GM12878 (cell line): ENCODE measurements around the gene RTN4R. TPM values are rescaled to one million over a fixed set of nuclear protein-coding genes. Genes with fewer than 3 reads are reported as not detected.

Experiments used
- ATAC-seq: fragments of 200-7000 bp; cut with Tn5 transposase; 3 replicates; pipeline ENCODE4 v1.9.1; 2020; ENCODE audit warnings: mild to moderate bottlenecking, moderate library complexity
- BruUV-seq: library from RNA; stranded (reverse); fragments of 400-500 nt; replicated peaks from 2 replicates; lab custom pipeline; 2021; lab: Mats Ljungman, UMichigan
- CTCF ChIA-PET: fragments of 300-600 bp; sonication (Branson Sonifier 250); formaldehyde crosslinking; extraction: SDS; loops from one replicate; lab custom pipeline; 2021; ENCODE audit warnings: inconsistent platforms; lab: Yijun Ruan, JAX
- POLR2A ChIA-PET: fragments of 350-600 bp; formaldehyde crosslinking; extraction: SDS; loops from one replicate; lab custom pipeline; 2021; ENCODE audit warnings: inconsistent platforms; lab: Charles Lee
- RAD21 ChIA-PET: fragments of 300-600 bp; sonication (Branson Sonifier 250); formaldehyde crosslinking; loops from one replicate; lab custom pipeline; 2023; ENCODE audit warnings: antibody characterized with exemption; ENCODE audit not compliant: unreplicated experiment; lab: Charles Lee
- SMC1A ChIA-PET: fragments of 300-600 bp; sonication (Branson Sonifier 250); formaldehyde crosslinking; loops from one replicate; lab custom pipeline; 2023; ENCODE audit not compliant: unreplicated experiment, uncharacterized antibody; lab: Charles Lee
- DNase-seq: peaks from one replicate; pipeline ENCODE4 v3.0.0-alpha.2; 2011; ENCODE audit warnings: low read depth, low spot score
- FAIRE-seq: peaks from 3 replicates; lab custom pipeline; 2011; peaks lifted over from hg19 to GRCh38; lab: Jason Lieb, UNC
- H2AFZ ChIP-seq: 2 replicates; pipeline ENCODE4 v1.6.0; 2011; ENCODE audit warnings: low read depth, low read length, control low read depth; ENCODE audit not compliant: control insufficient read depth
- H3K27ac ChIP-seq: 2 replicates; pipeline ENCODE4 v1.5.1; 2011; ENCODE audit warnings: control low read depth; ENCODE audit not compliant: control insufficient read depth, insufficient read depth
- H3K27me3 ChIP-seq, 2 experiments: replicated peaks in 1 of 2; 2 replicates each; pipeline versions ENCODE4 v1.6.0 to v1.6.1; 2011; ENCODE audit warnings: low read length in 1 of 2; ENCODE audit not compliant: control insufficient read depth in 2 of 2, insufficient read depth in 2 of 2
- H3K36me3 ChIP-seq, 2 experiments: 2 replicates each; pipeline ENCODE4 v1.5.1; 2011; ENCODE audit warnings: low read length in 1 of 2; ENCODE audit not compliant: control insufficient read depth in 2 of 2, insufficient read depth in 2 of 2
- H3K4me1 ChIP-seq: 2 replicates; pipeline ENCODE4 v1.6.1; 2011; ENCODE audit warnings: mild to moderate bottlenecking, low read length, moderate library complexity, mixed read lengths; ENCODE audit not compliant: control insufficient read depth, insufficient read depth
- H3K4me2 ChIP-seq: 2 replicates; pipeline ENCODE4 v1.6.0; 2011; ENCODE audit warnings: control low read depth; ENCODE audit not compliant: control insufficient read depth, insufficient read depth
- H3K4me3 ChIP-seq: fragments of 200-600 bp; sonication (generic); 2 replicates; pipeline ENCODE4 v1.5.1; 2016
- H3K79me2 ChIP-seq: 2 replicates; pipeline ENCODE4 v1.6.0; 2011; ENCODE audit warnings: low read length; ENCODE audit not compliant: control insufficient read depth, insufficient read depth
- H3K9ac ChIP-seq: 2 replicates; pipeline ENCODE4 v1.8.0; 2011; ENCODE audit warnings: low read length, control low read depth, mixed read lengths; ENCODE audit not compliant: control insufficient read depth, insufficient read depth
- H3K9me3 ChIP-seq: replicated peaks from 3 replicates; pipeline ENCODE4 v1.5.1; 2011; ENCODE audit warnings: mild to moderate bottlenecking, low read length; ENCODE audit not compliant: control insufficient read depth, insufficient read depth
- H4K20me1 ChIP-seq: 2 replicates; pipeline ENCODE4 v1.6.0; 2011; ENCODE audit not compliant: control insufficient read depth, insufficient read depth
- CBFB ChIP-seq: IDR thresholded peaks from 2 replicates; pipeline ENCODE4 v1.6.1; 2016; ENCODE audit warnings: antibody characterized with exemption, low read depth
- CEBPZ ChIP-seq: fragments of 150-350 bp; IDR thresholded peaks from 2 replicates; pipeline ENCODE4 v1.6.1; 2016; ENCODE audit warnings: low read depth, low read length
- IRF3 ChIP-seq: fragments of 450-650 bp; IDR thresholded peaks from 2 replicates; pipeline ENCODE4 v1.6.1; 2014; ENCODE audit warnings: mild to moderate bottlenecking
- KAT2A ChIP-seq: conservative IDR thresholded peaks from 2 replicates; pipeline ENCODE4 v1.6.1; 2011; ENCODE audit warnings: low read depth, low read length; ENCODE audit not compliant: control insufficient read depth
- MAX ChIP-seq: IDR thresholded peaks from 2 replicates; pipeline ENCODE4 v1.6.1; 2012; ENCODE audit warnings: low read depth, low read length, improper control_type of control experiment
- POLR2A ChIP-seq: IDR thresholded peaks from 2 replicates; pipeline ENCODE4 v1.6.1; 2011; ENCODE audit warnings: low read depth, mild to moderate bottlenecking, low read length
- POLR2AphosphoS5 ChIP-seq: IDR thresholded peaks from 2 replicates; pipeline ENCODE4 v1.6.1; 2011; ENCODE audit warnings: mild to moderate bottlenecking, low read length, inconsistent platforms
- SKIL ChIP-seq: fragments of 450-650 bp; IDR thresholded peaks from 2 replicates; pipeline ENCODE4 v1.6.1; 2017; ENCODE audit warnings: mild to moderate bottlenecking, low read depth, inconsistent platforms; ENCODE audit not compliant: poor library complexity, severe bottlenecking
- STAT1 ChIP-seq: fragments of 450-650 bp; conservative IDR thresholded peaks from 2 replicates; pipeline ENCODE4 v1.6.1; 2014; ENCODE audit warnings: antibody characterized with exemption, mild to moderate bottlenecking
- ZBTB33 ChIP-seq: fragments of 450-650 bp; IDR thresholded peaks from 2 replicates; pipeline ENCODE4 v1.6.1; 2017; ENCODE audit warnings: mild to moderate bottlenecking
- WGBS: methylation state at CpG from one replicate; pipeline ENCODE4 v1.1.6; 2016; ENCODE audit warnings: low lambda C conversion rate; ENCODE audit not compliant: insufficient replicate concordance, insufficient coverage; ENCODE audit errors: missing lambda C conversion rate; 5-methylcytosine and 5-hydroxymethylcytosine counted together
- in situ Hi-C: fragments of 300-500 bp; cut with MboI; formaldehyde crosslinking; loops from 9 replicates; pipeline ENCODE4 v1.14.3; 2018; ENCODE audit warnings: mixed read lengths
- intact Hi-C: fragments of 100-400 bp; cut with micrococcal nuclease; formaldehyde crosslinking; loops from one replicate; pipeline ENCODE4 v1.14.2; 2022; ENCODE audit not compliant: unreplicated experiment
- polyA plus RNA-seq, 11 experiments: library from polyadenylated mRNA; depleted of rRNA in 4 of 11; unstranded in 6 of 11; stranded (reverse) in 5 of 11; fragments of >200 nt; fragmentation: Nextera tagmentation in 4 of 11; fragmentation: Illumina TruSeq in 1 of 11; extraction: Ambion mirVana in 4 of 11; extraction: Trizol in 1 of 11; gene quantifications; 1 replicate in 1 of 11; 2 replicates in 10 of 11; pipeline versions ENCODE4 v1.2.1 to v1.2.3, GENCODE V29; 2011 to 2016; ENCODE audit warnings: inconsistent platforms in 2 of 11, missing spikeins in 2 of 11, low read depth in 1 of 11
- total RNA-seq, 4 experiments: library from RNA; depleted of rRNA in 3 of 4; stranded (reverse); fragments of >200 nt in 3 of 4; fragmentation: Illumina TruSeq in 1 of 4; extraction: Trizol in 1 of 4; gene quantifications; 2 replicates each; pipeline versions ENCODE4 v1.2.1 to v1.2.3, GENCODE V29; 2013 to 2021

Gene RTN4R
- total and polyA plus RNA-seq, 10 of the 15 experiments (the other 5 are each of a cell fraction or from before 2014, with no cell fraction given): 0.03 to 1.0 (median 0.60) TPM; not detected in 2

GRCh38 chr22:20291604-20292063 lies 23.5 kb upstream of the RTN4R start:
- FAIRE-seq (no peak), ATAC-seq (no peak), DNase-seq (no peak)
- no peak overlapping the region for H3K27ac ChIP-seq
- no peaks in the 10 kb centered on the region for H3K9me3 ChIP-seq
- BruUV-seq: no TSS peak
- intact Hi-C loops (no loop called here), in situ Hi-C loops (loop anchor here (10.0 kb wide), 1 partner anchor 137 kb away; the partner anchor contains the start of gene CCDC188)
- no peaks in the 10 kb centered on the region for H3K36me3 ChIP-seq
- CTCF ChIA-PET: interaction anchor here (1.2 kb wide), 1 partner anchor 165 kb away, joined by 3 read pairs; no protein-coding TSS in a partner anchor
- SMC1A ChIA-PET: interaction anchor here (0.5 kb wide), 1 partner anchor 254 kb away, joined by 4 read pairs; no protein-coding TSS in a partner anchor
- RAD21 ChIA-PET: no interaction called here
- 28% methylated on average over 11 of the region's 11 CpGs for WGBS
- no peaks in the 10 kb centered on the region for H4K20me1 ChIP-seq
- H3K4me2 ChIP-seq: no peak overlapping the region
- no peaks in the 10 kb centered on the region; a peak in 2 of 4 replicates for H3K27me3 ChIP-seq
- no peak overlapping the region for H3K4me3 ChIP-seq
- H3K9ac ChIP-seq: no peak overlapping the region
- H3K79me2 ChIP-seq: no peaks in the 10 kb centered on the region
- no peaks in the 10 kb centered on the region for H3K4me1 ChIP-seq
- TF ChIP-seq POLR2AphosphoS5 (no peak), CEBPZ (no peak), IRF3 (no peak), MAX (no peak), CBFB (no peak), POLR2A (no peak), SKIL (no peak), KAT2A (no peak), ZBTB33 (no peak), STAT1 (no peak)
- no peak overlapping the region for H2AFZ ChIP-seq
- POLR2A ChIA-PET: no interaction called here
